SK-N-SH (cell line): ENCODE results near the gene RASL12. TPM values are rescaled to one million over a fixed set of nuclear protein-coding genes. Genes with fewer than 3 reads are reported as not detected.

Experiments used
- CTCF ChIA-PET: fragments of 300-600, 350-600 bp; formaldehyde crosslinking; extraction: SDS; loops from one replicate; lab custom pipeline; 2021; lab: Yijun Ruan, JAX
- POLR2A ChIA-PET: fragments of 350-600 bp; sonication (Branson Sonifier 250); formaldehyde crosslinking; extraction: SDS; loops from one replicate; lab custom pipeline; 2020; ENCODE audit warnings: antibody characterized with exemption, inconsistent platforms; lab: Yijun Ruan, JAX
- DNase-seq: peaks from one replicate; pipeline ENCODE4 v3.0.0; 2012
- H2AFZ ChIP-seq: fragments of 200-600 bp; sonication (generic); 2 replicates; pipeline ENCODE4 v1.8.1; 2016; ENCODE audit warnings: antibody characterized with exemption, mild to moderate bottlenecking, low read depth
- H3F3A ChIP-seq: fragments of 200-600 bp; sonication (generic); replicated peaks from 2 replicates; pipeline ENCODE3; 2016; ENCODE audit warnings: antibody characterized with exemption, mild to moderate bottlenecking; ENCODE audit not compliant: insufficient read depth
- H3K27ac ChIP-seq, 2 experiments: fragments of 200-500 bp in 1 of 2; fragments of 200-600 bp in 1 of 2; sonication (Bioruptor generic) in 1 of 2; sonication (generic), shearing (Covaris generic) in 1 of 2; 2 replicates each; pipeline versions ENCODE4 v1.5.1 to v1.6.1; 2014 to 2016; ENCODE audit warnings: low read depth in 2 of 2, inconsistent platforms in 1 of 2, low read length in 1 of 2, mild to moderate bottlenecking in 1 of 2, mixed read lengths in 1 of 2
- H3K27me3 ChIP-seq: fragments of 200-600 bp; sonication (generic), shearing (Covaris generic); 2 replicates; pipeline ENCODE4 v1.6.1; 2016; ENCODE audit warnings: mixed run types; ENCODE audit not compliant: insufficient read depth
- H3K36me3 ChIP-seq, 2 experiments: fragments of 200-500 bp in 1 of 2; fragments of 200-600 bp in 1 of 2; sonication (Bioruptor generic) in 1 of 2; sonication (generic) in 1 of 2; replicated peaks in 1 of 2; 2 replicates each; pipeline versions ENCODE3 to v1.5.1; 2014 to 2016; ENCODE audit warnings: low read length in 1 of 2, mild to moderate bottlenecking in 1 of 2; ENCODE audit not compliant: insufficient read depth in 2 of 2, control insufficient read depth in 1 of 2
- H3K4me1 ChIP-seq, 2 experiments: fragments of 200-500 bp in 1 of 2; fragments of 200-600 bp in 1 of 2; sonication (Bioruptor generic) in 1 of 2; sonication (generic), shearing (Covaris generic) in 1 of 2; 2 replicates each; pipeline versions ENCODE4 v1.5.1 to v1.6.1; 2014 to 2016; ENCODE audit warnings: low read depth in 1 of 2, low read length in 1 of 2, mixed run types in 1 of 2; ENCODE audit not compliant: insufficient read depth in 2 of 2, control insufficient read depth in 1 of 2
- H3K4me2 ChIP-seq: fragments of 200-600 bp; sonication (generic), shearing (Covaris generic); 2 replicates; pipeline ENCODE4 v1.6.1; 2017; ENCODE audit warnings: mixed run types
- H3K4me3 ChIP-seq, 2 experiments: fragments of 200-500 bp in 1 of 2; fragments of 200-600 bp in 1 of 2; sonication (Bioruptor generic) in 1 of 2; sonication (generic), shearing (Covaris generic) in 1 of 2; 2 replicates each; pipeline versions ENCODE4 v1.5.1 to v1.8.1; 2014 to 2016; ENCODE audit warnings: low read depth in 2 of 2, inconsistent platforms in 1 of 2, low read length in 1 of 2, mild to moderate bottlenecking in 1 of 2, mixed read lengths in 1 of 2, moderate library complexity in 1 of 2
- H3K79me2 ChIP-seq: fragments of 200-600 bp; sonication (generic); 2 replicates; pipeline ENCODE4 v1.8.1; 2017; ENCODE audit warnings: mild to moderate bottlenecking; ENCODE audit not compliant: insufficient read depth
- H3K9ac ChIP-seq: fragments of 200-600 bp; sonication (generic); 2 replicates; pipeline ENCODE4 v1.6.1; 2017; ENCODE audit warnings: mixed run types
- H3K9me2 ChIP-seq: fragments of 200-600 bp; sonication (generic); 2 replicates; pipeline ENCODE4 v1.6.1; 2017; ENCODE audit warnings: mixed run types
- H3K9me3 ChIP-seq: fragments of 200-600 bp; sonication (generic); 2 replicates; pipeline ENCODE4 v1.6.1; 2017; ENCODE audit warnings: mixed run types, mild to moderate bottlenecking, moderate library complexity
- H4K20me1 ChIP-seq: fragments of 200-600 bp; sonication (generic); 2 replicates; pipeline ENCODE4 v1.6.1; 2017; ENCODE audit warnings: mild to moderate bottlenecking, mixed run types; ENCODE audit not compliant: insufficient read depth
- CHD2 ChIP-seq: fragments of 150-350 bp; IDR thresholded peaks from 2 replicates; pipeline ENCODE4 v1.6.1; 2018; ENCODE audit warnings: low read length; ENCODE audit not compliant: partially characterized antibody
- EP300 ChIP-seq, 2 experiments: IDR thresholded peaks; 2 replicates each; pipeline versions ENCODE4 v1.4.0 to v1.6.1; 2012; ENCODE audit warnings: borderline replicate concordance in 1 of 2, low read depth in 1 of 2, low read length in 1 of 2
- EZH2phosphoT487 ChIP-seq: fragments of 200-600 bp; sonication (generic); IDR thresholded peaks from 2 replicates; pipeline ENCODE4 v1.6.1; 2017; ENCODE audit warnings: low read depth, mixed run types, mild to moderate bottlenecking, antibody characterized with exemption, moderate library complexity, borderline replicate concordance
- JUND ChIP-seq: IDR thresholded peaks from 2 replicates; pipeline ENCODE4 v1.4.0; 2012
- MXI1 ChIP-seq: IDR thresholded peaks from 2 replicates; pipeline ENCODE4 v1.6.1; 2012; ENCODE audit warnings: mild to moderate bottlenecking, low read depth, low read length, improper control_type of control experiment
- PBX3 ChIP-seq: IDR thresholded peaks from 2 replicates; pipeline ENCODE4; 2012
- RFX5 ChIP-seq: IDR thresholded peaks from 2 replicates; pipeline ENCODE4 v1.6.1; 2012; ENCODE audit warnings: mild to moderate bottlenecking, improper control_type of control experiment, low read length
- SIN3A ChIP-seq: IDR thresholded peaks from 2 replicates; pipeline ENCODE4 v1.6.1; 2012; ENCODE audit warnings: low read depth, mild to moderate bottlenecking, low read length, moderate library complexity, borderline replicate concordance
- TAF1 ChIP-seq: IDR thresholded peaks from 2 replicates; pipeline ENCODE4 v1.6.1; 2012; ENCODE audit warnings: low read depth, mild to moderate bottlenecking, low read length, moderate library complexity, borderline replicate concordance
- TEAD4 ChIP-seq: IDR thresholded peaks from 2 replicates; pipeline ENCODE4 v1.4.0; 2012; ENCODE audit warnings: mild to moderate bottlenecking, borderline replicate concordance; ENCODE audit not compliant: insufficient read depth
- USF2 ChIP-seq: fragments of 150-350 bp; IDR thresholded peaks from 2 replicates; pipeline ENCODE4 v1.6.1; 2017; ENCODE audit warnings: antibody characterized with exemption, low read length, low read depth, borderline replicate concordance
- ZBTB33 ChIP-seq: IDR thresholded peaks from 2 replicates; pipeline ENCODE4 v1.4.0; 2012; ENCODE audit warnings: low read depth, borderline replicate concordance
- WGBS: methylation state at CpG from one replicate; pipeline ENCODE4 v1.1.6; 2017; ENCODE audit warnings: low lambda C conversion rate; 5-methylcytosine and 5-hydroxymethylcytosine counted together
- polyA plus RNA-seq, 3 experiments: library from polyadenylated mRNA; depleted of rRNA; stranded (reverse); fragments of >200 nt; gene quantifications; 2 replicates each; pipeline ENCODE4 v1.2.3, GENCODE V29; 2012

Gene RASL12
- polyA plus RNA-seq, 1 of the 3 experiments (the other 2 are of a cell fraction): not detected

- DNase-seq: no peak
- no peaks in the 10 kb centered on the region for H3K4me1 ChIP-seq
- POLR2A ChIA-PET: no interaction called here
- no peaks in the 10 kb centered on the region for H3K36me3 ChIP-seq
- H3K27me3 ChIP-seq: no peaks in the 10 kb centered on the region
- no peak overlapping the region for H3K4me3 ChIP-seq
- no peak for TF ChIP-seq EZH2phosphoT487
- no peak for TF ChIP-seq EP300 (IDR thresholded peaks at IDR 0.05; ENCODE audit: borderline replicate concordance in 1 of 2, low read depth in 1 of 2, low read length in 1 of 2)
- no peak for TF ChIP-seq CHD2
- TF ChIP-seq TAF1: no peak
- no peak for TF ChIP-seq PBX3
- no peak overlapping the region for H3K4me2 ChIP-seq
- H3K27ac ChIP-seq: no peak overlapping the region
- H3K9me3 ChIP-seq: no peaks in the 10 kb centered on the region
- H3F3A ChIP-seq: no peaks in the 10 kb centered on the region
- H3K9ac ChIP-seq: no peak overlapping the region
- no peaks in the 10 kb centered on the region for H4K20me1 ChIP-seq
- CTCF ChIA-PET: interaction anchor here (1.3 to 1.5 kb wide), 2 partner anchors 16 to 63 kb away, joined by 3 to 6 read pairs; no protein-coding TSS in a partner anchor
- H2AFZ ChIP-seq: no peak overlapping the region
- no peaks in the 10 kb centered on the region for H3K9me2 ChIP-seq
- H3K79me2 ChIP-seq: no peaks in the 10 kb centered on the region
- 82% methylated on average over 5 of the region's 5 CpGs for WGBS
These were observed 29.0 kb downstream of the RASL12 start for GRCh38 chr15:65038836-65039235.

- H3K36me3 ChIP-seq: no peaks in the 10 kb centered on the region
- no peaks in the 10 kb centered on the region for H3K9me3 ChIP-seq
- no peak overlapping the region for H3K9ac ChIP-seq
- DNase-seq: no peak
- no peaks in the 10 kb centered on the region for H3K4me1 ChIP-seq
- no peak overlapping the region for H3K27ac ChIP-seq
- H3K4me3 ChIP-seq: no peak overlapping the region
- H4K20me1 ChIP-seq: no peaks in the 10 kb centered on the region
- no peaks in the 10 kb centered on the region for H3K9me2 ChIP-seq
- H3K79me2 ChIP-seq: no peaks in the 10 kb centered on the region
- no peak for TF ChIP-seq TEAD4
- TF ChIP-seq MXI1: no peak
- TF ChIP-seq RFX5: no peak
- no peak for TF ChIP-seq JUND
- TF ChIP-seq SIN3A: no peak
- no peak for TF ChIP-seq USF2
- no peak for TF ChIP-seq ZBTB33
- H3K27me3 ChIP-seq: no peaks in the 10 kb centered on the region
- H3F3A ChIP-seq: no peaks in the 10 kb centered on the region
- CTCF ChIA-PET: interaction anchor here (1.3 to 1.5 kb wide), 2 partner anchors 16 to 63 kb away, joined by 3 to 6 read pairs; no protein-coding TSS in a partner anchor
- no peak overlapping the region for H3K4me2 ChIP-seq
- WGBS: 88% methylated on average over 3 of the region's 3 CpGs
- POLR2A ChIA-PET: no interaction called here
- H2AFZ ChIP-seq: no peak overlapping the region
These were observed 29.4 kb downstream of the RASL12 start for GRCh38 chr15:65038428-65038827.
